GM18868 (cell line): Measurements from ENCODE around the gene IGSF11.
A peak's percentile ranks its signal among the peaks of the same experiment; 100 is the strongest.

ENCODE experiments used
- ATAC-seq: cut with Tn5 transposase; IDR thresholded peaks from one replicate; pipeline ENCODE4 v1.9.1; 2021; ENCODE audit warnings: mild to moderate bottlenecking, moderate library complexity; ENCODE audit not compliant: unreplicated experiment

The IGSF11 gene

DNA sequence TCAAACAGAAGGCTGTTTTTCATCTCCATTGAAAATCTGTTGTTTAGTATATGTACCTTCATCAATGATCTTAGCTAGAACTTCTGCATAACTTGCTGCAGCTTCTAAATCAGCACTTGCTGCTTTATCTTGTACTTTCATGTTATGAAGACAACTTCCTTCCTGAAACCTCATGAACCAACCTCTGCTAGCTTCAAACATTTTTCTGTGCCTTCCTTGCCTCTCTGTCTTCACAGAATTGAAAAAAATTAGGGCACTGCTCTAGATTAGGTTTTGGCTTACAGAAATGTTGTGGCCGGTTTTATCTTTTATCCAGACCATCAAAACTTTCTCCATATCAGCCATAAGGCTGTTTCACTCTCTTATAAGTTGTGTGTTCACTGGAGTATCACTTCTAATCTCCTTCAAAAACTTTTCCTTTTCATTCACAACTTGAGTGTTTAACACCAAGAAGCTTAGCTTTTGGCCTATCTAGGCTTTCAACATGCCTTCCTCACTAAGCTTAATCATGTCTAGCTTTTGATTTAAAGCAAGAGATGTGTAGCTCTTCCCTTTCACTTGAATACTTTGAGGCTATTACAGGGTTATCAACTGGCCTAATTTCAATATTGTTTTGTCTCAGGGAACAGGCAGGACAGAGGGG, 78.6 kb downstream of the IGSF11 start:
- no peak for ATAC-seq

DNA sequence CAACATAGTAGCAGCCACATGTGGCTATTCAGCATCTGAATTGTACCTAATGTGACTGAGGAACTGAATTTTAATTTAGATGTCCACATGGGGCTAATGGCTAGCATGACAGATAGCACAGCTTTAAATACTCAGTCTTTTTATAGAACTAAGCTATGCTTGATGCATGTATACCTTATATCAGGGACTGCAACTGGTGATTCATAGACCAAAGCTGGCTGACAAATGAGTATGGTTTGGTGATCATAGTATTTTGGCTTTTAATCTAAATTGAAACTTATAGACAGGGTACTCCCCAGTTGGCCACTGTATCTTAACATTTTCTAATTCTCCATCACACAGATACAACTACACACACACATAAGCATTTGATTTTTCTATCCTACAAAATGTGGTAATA, 83.6 kb downstream of the IGSF11 start:
- ATAC-seq = no peak

- ATAC-seq = no peak
Observed at GRCh38 chr3:118949113-118949760, 85.4 kb downstream of the IGSF11 start.

- no peak for ATAC-seq
Observed at GRCh38 chr3:118948146-118948545, 86.5 kb downstream of the IGSF11 start.

GRCh38 chr3:118946449-118946848, 88.2 kb downstream of the IGSF11 start:
- ATAC-seq = no peak

DNA sequence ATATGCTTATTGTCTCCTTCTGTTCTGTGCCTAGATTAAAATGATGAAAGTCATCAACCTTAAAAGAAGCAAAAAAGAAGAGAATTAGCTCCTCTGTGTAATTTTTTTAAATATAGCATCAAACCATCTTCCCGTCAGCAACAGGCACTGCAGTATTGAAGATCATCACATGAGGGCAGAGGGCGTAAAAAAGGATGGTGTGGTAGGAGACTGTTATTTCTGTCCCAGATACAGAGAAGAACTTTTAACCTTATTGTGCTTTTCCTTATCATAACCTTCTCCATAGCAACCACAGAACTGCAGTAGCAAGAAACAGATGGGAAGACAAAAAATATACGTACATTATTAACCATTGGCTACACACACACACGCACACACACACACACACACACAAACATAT, 88.8 kb downstream of the IGSF11 start:
- no peak for ATAC-seq

GRCh38 chr3:118943597-118943996, 91.0 kb downstream of the IGSF11 start:
- ATAC-seq = no peak

GRCh38 chr3:118942671-118943070, 92.0 kb downstream of the IGSF11 start:
- no peak for ATAC-seq

GRCh38 chr3:118942195-118942594, 92.5 kb downstream of the IGSF11 start:
- ATAC-seq = no peak

- ATAC-seq = no peak
Observed at GRCh38 chr3:118941236-118941635, 93.4 kb downstream of the IGSF11 start.

GRCh38 chr3:118938183-118938961, 96.3 kb downstream of the IGSF11 start:
- no peak for ATAC-seq

DNA sequence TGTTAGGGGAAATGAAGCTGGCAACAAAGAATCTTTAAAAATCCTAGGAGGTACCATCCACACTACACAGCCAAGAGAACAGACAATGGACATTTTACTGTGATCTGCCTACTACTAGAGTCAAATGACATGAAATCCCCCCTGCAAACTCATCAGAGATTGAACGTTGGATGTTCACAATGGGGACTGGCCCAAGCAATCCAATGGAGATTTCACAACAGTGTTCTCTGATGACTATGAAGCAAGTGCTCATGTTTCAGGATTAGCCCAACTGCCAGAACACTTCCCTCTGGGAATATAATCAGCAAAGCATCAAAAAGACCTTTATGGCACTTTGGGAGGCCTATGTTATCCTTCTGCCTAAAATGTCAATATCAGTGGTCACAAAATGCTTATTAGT, 97.8 kb downstream of the IGSF11 start:
- no peak for ATAC-seq

GRCh38 chr3:118932822-118933558, 101.7 kb downstream of the IGSF11 start:
- peak; percentile 73 for ATAC-seq

DNA sequence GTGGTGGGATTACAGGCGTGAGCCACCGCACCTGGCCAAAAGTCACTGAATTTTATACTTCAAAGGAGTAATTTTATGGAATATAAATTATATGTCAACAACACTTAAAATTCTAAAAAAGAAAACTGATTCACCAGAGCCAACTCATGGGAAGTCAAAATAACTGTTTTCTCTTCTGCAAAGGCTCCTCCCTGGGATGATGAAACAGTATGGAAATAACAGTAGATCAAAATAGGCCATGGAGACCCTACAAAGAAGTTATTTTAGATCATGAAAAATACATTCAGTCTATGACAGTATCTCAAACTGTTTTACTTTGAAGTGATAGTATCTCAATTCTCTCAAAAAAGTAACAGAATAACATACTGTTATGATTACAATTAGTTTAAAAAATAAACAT, 102.7 kb downstream of the IGSF11 start:
- ATAC-seq = no peak

DNA sequence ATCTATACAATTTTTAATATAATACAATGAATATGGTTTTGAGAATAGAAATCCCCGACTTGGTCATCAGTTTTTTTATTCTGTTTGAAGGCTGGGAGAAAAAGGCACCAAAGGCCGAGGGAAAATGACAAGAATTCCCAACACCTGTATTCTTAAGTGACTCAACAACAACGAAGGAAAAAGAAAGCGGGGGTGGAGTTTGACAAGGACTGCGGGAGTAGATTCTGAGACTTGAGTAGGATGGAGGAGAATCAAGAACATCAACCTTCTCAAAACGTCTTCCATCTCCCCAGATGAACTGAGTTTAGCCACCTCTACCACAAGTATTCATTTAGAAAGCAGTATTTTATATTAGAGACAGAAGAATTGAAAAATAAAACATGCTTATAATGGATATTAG, 107.2 kb downstream of the IGSF11 start:
- no peak for ATAC-seq

GRCh38 chr3:118912188-118912587, 122.5 kb downstream of the IGSF11 start:
- ATAC-seq = no peak

DNA sequence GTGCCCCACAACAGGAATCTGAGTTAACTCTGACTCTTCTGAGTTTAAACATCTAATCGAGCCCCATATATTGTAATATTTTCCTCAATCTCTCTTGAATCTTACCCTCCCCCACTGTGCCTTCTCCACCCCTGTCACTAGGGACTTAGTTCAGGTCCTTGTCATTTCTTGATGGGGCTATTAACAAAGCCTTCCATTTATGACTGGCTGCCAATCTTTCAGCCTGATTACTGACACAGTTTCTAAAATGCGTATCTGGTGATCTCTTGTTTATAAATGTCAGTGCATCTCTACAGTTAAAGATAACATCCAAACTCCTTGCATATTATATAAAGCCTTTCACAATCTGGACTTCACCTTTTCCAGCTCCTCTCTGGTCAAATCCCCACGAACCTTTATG, 124.3 kb downstream of the IGSF11 start:
- ATAC-seq = no peak

DNA sequence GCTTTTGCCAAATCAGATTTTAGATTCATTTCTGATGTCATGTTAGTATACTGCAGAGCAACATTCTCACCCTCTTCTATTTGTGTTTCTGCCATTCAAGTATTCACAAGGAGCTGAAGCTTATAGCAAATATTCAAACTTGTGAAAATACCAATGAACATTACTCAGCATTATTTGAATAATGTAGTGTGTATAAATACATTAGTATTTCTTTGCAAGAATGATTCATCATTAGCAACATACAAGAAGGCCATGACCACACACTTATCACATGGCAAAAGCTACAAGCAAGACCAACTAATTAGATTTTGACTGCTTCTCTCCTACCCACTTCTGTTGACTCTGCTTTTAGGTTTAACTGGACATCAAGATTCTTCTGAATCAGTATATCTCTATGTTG, 124.9 kb downstream of the IGSF11 start:
- ATAC-seq = no peak

DNA sequence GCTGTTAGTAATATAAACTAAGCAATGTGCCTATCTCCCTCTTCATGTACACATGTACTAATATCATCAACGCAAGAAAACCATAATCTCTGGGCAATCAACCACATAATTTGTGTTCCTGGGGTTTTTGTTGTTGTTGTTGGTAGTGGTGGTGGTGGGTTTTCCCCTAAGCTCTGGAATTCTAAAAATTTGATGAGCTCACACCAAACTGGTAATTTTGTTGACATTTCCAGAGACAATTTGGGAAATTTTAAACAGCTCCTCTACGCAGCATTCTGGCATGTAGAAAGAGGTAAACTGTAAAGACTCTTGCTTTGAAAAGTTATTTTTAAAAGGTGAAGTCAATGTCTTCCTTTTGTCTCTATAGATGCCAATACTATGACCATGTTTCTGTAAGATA, 126.7 kb downstream of the IGSF11 start:
- no peak for ATAC-seq

GRCh38 chr3:118900737-118901525, 133.7 kb downstream of the IGSF11 start:
- ATAC-seq = no peak

- no peak for ATAC-seq
Observed at GRCh38 chr3:118890206-118890605, 144.4 kb downstream of the IGSF11 start.
